ENCODE data around the gene PPP2R2C.

The PPP2R2C gene

DNA sequence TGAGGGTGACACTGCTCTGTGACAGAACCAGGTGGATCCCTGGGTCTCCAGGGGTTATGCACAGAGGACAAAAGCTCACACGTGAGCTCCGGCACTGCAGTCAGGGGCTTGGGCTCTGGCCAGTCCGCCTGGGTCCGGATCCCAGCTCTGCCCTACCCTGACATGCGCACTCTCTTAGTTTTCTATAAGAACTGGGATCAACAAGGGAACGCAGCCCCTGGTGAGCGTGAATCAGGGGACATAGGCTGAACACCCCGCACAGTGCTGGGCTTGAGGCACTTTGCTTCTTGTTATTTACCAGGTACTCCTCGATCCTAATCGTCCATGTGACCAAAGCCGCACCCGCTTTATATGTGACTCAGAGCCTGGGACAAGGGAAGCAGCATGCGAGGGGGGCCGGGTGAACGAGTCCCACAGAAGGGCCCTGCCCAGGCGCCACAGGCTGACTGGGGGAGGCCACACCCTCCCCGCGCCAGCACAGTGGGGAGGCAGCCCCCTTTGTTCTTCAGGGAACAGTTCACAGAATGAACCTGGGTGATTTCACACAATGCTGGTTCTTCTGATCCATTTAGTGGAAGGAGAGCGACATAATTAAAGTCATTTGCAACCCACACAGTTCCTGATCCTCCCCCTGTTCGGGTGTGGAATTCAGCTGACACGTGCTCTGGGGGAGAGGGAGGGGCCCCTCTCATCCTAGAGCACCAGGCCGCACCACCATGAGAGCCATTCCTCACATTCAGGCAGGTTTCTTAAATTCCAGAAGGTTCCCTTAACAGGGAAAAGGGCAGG lies 147.2 kb downstream of the PPP2R2C start:
- no peak for DNase-seq

DNA sequence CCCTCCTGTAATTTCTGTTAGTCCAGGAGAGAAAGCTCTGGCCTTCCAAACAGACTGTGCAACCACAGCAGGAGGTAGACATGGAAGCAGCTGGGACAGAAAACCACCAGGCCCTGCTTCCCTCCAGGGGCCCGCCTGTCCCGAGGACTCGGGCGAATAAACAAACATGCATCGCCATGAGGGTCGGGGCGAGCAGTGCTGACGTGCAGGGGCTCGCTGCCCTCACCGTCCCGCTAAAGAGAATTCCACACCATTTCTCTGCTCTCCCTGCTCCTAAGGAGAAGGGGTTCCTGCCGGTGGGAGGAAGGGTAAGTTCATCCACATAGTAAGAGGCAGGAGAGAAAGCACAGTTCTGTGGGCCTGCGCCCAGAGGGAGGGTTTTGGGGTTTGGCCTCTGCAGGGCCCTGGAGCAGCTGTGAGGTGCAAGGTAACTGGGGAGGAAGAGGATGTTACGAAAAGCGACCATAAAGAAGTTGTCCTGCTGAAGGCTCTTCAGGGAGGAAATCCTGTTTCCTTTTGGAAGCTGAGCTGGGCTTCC lies 147.9 kb downstream of the PPP2R2C start:
- no peak for DNase-seq

DNA sequence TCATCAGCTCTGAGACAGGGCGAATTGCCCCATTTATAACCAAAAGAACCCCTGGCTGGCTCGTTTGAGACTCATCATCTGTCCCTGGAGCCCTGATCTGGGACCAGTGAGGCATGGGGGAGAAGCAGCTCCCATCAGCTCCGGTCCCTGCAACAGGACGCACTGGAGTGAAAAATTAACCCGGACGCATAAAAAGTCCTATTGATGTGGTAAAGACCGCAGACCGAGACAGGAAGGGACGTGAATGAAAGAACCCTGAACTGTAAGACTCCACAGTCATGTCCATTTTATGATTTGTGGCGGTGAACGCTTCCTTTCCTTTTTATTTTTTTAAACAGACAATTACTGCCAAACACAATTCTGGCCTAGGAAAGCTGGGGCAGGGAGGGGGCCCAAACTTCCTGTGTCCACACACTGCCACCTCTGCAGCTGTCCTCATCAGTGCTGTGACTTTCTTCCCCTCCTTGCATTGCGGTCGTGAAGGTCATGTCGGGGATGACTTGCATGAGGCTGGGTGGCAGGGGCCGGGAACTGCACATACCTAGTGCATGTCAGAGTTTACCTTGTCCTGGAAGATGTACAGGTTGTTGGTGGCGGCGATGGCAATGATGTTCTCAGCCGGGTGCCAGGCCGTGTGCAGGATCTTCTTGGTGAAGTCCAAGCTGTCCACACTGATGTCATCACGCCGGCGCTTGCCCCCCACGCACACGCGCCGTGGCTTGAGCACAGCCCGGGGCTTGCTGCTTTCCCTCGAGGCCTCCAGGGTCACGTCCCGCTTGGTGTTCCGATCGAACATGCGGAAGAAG lies 149.4 kb downstream of the PPP2R2C start:
- DNase-seq = no peak

DNA sequence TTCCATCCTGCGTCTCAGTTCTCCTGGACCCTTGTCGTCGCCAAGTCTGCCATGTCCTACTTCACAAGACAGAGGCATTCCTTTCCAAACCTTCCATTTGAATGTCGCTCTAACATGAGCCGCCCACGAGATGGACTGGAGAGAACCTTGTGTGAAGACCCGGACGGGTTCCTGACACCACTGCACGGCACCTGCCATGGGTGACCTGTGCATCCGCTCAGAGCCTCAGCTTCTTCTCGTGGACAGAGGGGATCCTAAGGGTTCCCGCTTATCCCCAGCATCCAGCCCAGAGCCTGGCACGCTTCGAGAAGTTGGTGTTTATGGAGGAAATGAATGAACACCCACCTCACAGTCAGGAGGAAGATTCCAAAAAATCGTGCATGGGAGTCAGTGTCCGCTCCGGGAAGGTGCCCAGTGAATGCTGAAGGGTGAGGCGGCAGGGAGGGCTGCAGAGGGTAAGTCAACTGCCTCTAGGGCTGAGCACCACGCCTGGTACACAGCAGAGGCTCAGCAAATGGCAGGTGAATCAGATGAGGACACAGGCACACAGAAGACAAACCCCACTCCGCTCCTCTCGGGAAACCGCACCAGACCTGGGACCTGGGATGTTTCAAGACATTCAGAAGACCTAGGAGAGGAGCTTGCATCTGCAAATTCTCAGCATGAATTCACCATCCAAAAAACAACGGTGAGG lies 150.2 kb downstream of the PPP2R2C start:
- DNase-seq = no peak

DNA sequence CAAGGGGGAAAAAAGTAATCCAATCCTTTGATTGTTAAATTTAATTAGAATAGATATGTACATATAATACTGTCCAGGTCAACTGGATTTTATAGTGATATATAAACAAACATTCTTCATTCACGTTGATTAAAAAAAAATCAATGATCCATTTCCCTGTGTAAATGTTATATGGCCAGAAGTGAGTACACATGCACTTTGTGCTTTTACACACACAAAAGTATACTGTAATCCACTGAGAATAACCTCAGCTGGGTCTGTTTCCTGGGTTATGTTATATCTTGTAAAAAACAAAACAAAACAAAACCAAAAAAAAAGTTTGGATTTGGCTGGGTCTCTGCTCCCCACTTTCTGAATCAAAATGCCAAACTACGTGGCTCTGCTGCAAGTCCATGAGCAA lies 151.1 kb downstream of the PPP2R2C start:
- no peak for DNase-seq

DNA sequence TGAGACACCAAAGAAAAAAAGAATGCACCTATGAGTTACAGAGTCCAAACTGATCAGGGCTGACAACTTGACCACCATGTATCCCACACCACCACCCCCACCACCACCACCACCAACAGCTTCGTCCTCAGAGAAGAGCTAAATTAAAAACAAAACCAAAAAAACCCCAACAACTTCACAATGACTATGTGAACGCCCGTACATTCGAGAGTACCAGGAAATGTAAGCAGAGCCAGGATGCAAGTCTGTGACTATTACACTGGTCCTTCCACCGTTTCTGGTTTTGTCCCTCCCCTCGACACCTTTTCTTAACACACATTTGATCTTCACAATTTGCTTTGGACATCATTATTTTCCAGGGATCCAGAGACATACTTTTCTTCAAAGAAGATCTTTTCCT lies 151.8 kb downstream of the PPP2R2C start:
- no peak for DNase-seq

- DNase-seq = no peak
Observed at GRCh38 chr4:6319530-6320150, 152.8 kb downstream of the PPP2R2C start.

- DNase-seq = no peak
Observed at GRCh38 chr4:6318206-6318605, 154.2 kb downstream of the PPP2R2C start.

- no peak for DNase-seq
Observed at GRCh38 chr4:6316461-6317003, 155.9 kb downstream of the PPP2R2C start.

GRCh38 chr4:6313216-6313615 lies 159.2 kb downstream of the PPP2R2C start:
- DNase-seq = no peak

DNA sequence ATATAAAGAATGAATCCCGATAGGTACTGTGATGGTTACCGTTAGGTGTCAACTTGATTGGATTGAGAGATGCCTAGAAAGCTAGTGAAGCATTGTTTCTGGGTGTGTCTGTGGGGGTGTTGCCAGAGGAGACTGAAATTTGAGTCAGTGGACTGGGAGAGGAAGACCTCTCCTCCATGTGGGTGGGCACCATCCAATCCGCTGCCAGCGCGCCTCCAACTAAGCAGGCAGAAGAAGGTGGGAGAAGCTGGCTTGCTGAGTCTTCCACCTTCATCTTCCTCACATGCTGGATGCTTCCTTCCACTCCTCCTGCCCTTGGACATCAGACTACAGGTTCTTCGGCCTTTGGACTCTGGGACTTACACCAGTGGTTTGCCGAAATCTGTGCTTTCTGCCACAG lies 162.6 kb downstream of the PPP2R2C start:
- no peak for DNase-seq

DNA sequence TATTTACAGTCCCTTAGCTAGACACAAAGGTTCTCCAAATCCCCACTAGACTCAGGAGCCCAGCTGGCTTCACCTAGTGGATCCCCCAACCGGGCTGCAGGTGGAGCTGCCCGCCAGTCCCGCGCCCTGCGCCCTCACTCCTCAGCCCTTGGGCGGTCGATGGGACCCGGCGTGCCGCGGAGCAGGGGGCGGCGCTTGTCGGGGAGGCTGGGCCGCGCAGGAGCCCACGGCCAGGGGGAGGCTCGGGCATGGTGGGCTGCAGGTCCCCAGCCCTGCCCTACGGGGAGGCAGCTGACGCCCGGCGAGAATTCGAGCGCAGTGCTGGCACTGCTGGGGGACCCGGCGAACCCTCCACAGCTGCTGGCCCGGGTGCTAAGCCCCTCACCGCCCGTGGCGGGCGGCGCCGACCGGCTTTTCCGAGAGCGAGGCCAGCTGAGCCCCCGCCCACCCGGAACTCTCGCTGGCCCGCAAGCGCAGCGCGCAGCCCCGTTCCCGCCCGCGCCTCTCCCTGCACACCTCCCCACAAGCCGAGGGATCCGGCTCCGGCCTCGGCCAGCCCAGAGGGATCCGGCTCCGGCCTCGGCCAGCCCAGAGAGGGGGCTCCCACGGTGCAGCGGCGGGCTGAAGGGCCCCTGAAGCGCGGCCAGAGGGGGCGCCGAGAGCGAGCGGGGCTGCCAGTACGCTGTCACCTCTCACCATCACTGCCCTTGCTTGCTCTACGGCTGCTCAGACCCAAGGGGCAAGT lies 163.3 kb downstream of the PPP2R2C start:
- DNase-seq = peak; percentile 37

DNA sequence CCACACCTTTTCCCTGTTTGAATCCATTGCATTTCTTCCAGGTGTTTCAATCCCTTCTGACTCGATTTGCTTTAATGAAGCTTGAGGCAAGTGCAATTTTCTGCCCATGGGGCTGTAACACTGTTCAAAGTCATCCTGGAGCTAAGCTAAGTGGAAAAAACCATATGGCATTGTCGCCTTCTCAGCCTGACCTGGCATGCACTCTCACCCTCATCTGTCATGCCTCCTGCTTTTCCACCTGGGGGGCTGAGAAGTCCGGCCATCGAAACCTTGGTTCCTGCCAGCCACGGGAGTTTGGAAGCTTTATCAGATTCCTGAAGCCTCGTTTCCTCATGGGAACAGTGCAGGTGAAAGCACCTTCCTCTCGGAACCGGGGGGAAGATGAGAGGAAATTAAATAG lies 164.5 kb downstream of the PPP2R2C start:
- DNase-seq = peak; percentile 3

- no peak for DNase-seq
Observed at GRCh38 chr4:6307230-6307629, 165.2 kb downstream of the PPP2R2C start.

DNA sequence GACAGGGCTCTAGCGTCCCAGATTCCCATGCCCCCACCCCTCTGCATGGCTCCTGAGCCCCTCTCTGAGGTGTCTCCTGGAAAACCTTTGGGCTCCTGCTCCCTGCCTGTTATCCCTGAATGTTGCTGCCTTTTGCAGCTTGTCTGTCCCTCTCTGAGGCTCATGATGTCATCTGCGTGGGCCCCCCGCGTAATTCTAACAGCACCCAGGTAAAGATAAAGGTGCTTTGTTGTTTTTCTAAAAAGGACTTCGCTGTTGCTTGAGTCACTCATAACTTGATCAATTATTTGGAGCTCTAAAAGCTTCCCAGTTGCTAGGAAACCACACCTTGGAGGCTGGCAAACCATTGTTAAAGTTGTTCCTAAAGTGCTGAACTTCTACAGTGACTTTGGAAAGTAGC lies 166.1 kb downstream of the PPP2R2C start:
- no peak for DNase-seq

- DNase-seq = no peak
Observed at GRCh38 chr4:6303943-6304342, 168.5 kb downstream of the PPP2R2C start.

GRCh38 chr4:6302869-6303268 lies 169.5 kb downstream of the PPP2R2C start:
- DNase-seq = no peak

GRCh38 chr4:6301732-6302442 lies 170.5 kb downstream of the PPP2R2C start:
- DNase-seq = no peak

GRCh38 chr4:6301051-6301731 lies 171.2 kb downstream of the PPP2R2C start:
- no peak for DNase-seq

- no peak for DNase-seq
Observed at GRCh38 chr4:6300359-6300758, 172.1 kb downstream of the PPP2R2C start.

DNA sequence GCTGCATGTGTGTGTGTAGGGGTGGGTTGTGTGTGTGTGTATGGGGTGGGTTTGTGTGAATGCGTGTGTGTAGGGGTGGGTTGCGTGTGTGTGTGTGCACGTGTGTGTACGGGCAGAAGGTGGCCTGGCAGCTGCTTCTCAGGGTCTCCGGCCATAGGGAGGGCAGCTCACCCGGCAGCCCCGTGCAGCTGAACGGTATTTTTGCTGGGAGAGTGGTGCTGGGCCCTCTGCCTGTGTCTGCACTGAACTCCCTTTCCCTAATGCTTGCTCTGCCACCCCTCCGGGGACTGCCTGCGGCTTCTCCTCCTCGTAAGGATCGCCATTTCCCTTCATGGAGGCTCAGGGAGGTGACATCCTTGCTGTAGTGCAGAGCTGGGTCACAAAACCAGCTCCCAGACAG lies 172.5 kb downstream of the PPP2R2C start:
- no peak for DNase-seq
